ENCODE data around the gene TOR1A. TPM values are rescaled to one million over a fixed set of nuclear protein-coding genes. Genes with fewer than 3 reads are reported as not detected.
A peak's percentile ranks its signal among the peaks of the same experiment; 100 is the strongest.

The TOR1A gene
- total RNA-seq, 1 experiment from 2014 or later, result 36.3 TPM

GRCh38 chr9:129823542-129823934 is 398 bp downstream of the TOR1A start:
- no peak for TF ChIP-seq CTCF (IDR thresholded peaks at IDR 0.05; ENCODE audit: unreplicated experiment)
- H3K27ac Mint-ChIP-seq (ENCODE audit: unreplicated experiment), result no peak overlapping the region
- no peak for DNase-seq
- H3K4me3 Mint-ChIP-seq (ENCODE audit: low read depth, unreplicated experiment), result peak overlapping the region; percentile 76
- H3K4me1 Mint-ChIP-seq (ENCODE audit: low read depth, unreplicated experiment), result no peaks in the 10 kb centered on the region
- peaks cover 36% of the 10 kb centered on the region for H3K36me3 Mint-ChIP-seq (ENCODE audit: insufficient read depth, unreplicated experiment)
- H3K27me3 Mint-ChIP-seq (ENCODE audit: unreplicated experiment), result no peaks in the 10 kb centered on the region
- CTCF ChIA-PET, result interaction anchor here (0.6 kb wide), 1 partner anchor 21 kb away, joined by 3 read pairs; no protein-coding TSS in a partner anchor
- H3K9me3 Mint-ChIP-seq (ENCODE audit: low read depth, unreplicated experiment), result no peaks in the 10 kb centered on the region
- BruUV-seq (replicated peaks), result no TSS peak
- intact Hi-C loops (cut with micrococcal nuclease; ENCODE audit: unreplicated experiment), result no loop called here

- H3K4me1 Mint-ChIP-seq (ENCODE audit: low read depth, unreplicated experiment), result no peaks in the 10 kb centered on the region
- CTCF ChIA-PET, result no interaction called here
- H3K27me3 Mint-ChIP-seq (ENCODE audit: unreplicated experiment), result no peaks in the 10 kb centered on the region
- peak overlapping the region; percentile 76 for H3K4me3 Mint-ChIP-seq (ENCODE audit: low read depth, unreplicated experiment)
- H3K27ac Mint-ChIP-seq (ENCODE audit: unreplicated experiment), result no peak overlapping the region
- peaks cover 36% of the 10 kb centered on the region for H3K36me3 Mint-ChIP-seq (ENCODE audit: insufficient read depth, unreplicated experiment)
- H3K9me3 Mint-ChIP-seq (ENCODE audit: low read depth, unreplicated experiment), result no peaks in the 10 kb centered on the region
- no TSS peak for BruUV-seq (replicated peaks)
- intact Hi-C loops (cut with micrococcal nuclease; ENCODE audit: unreplicated experiment), result no loop called here
- TF ChIP-seq CTCF (IDR thresholded peaks at IDR 0.05; ENCODE audit: unreplicated experiment), result no peak
- peak; percentile 8 for DNase-seq
Observed at GRCh38 chr9:129822898-129823541, 916 bp downstream of the TOR1A start.

- no peak for TF ChIP-seq CTCF (IDR thresholded peaks at IDR 0.05; ENCODE audit: unreplicated experiment)
- Mint-ChIP-seq H3K27ac (ENCODE audit: unreplicated experiment) (no peak overlapping the region), H3K36me3 (ENCODE audit: insufficient read depth, unreplicated experiment) (peaks cover 22% of the 10 kb centered on the region), H3K27me3 (ENCODE audit: unreplicated experiment) (no peaks in the 10 kb centered on the region), H3K4me1 (ENCODE audit: low read depth, unreplicated experiment) (no peaks in the 10 kb centered on the region), H3K4me3 (ENCODE audit: low read depth, unreplicated experiment) (no peak overlapping the region), H3K9me3 (ENCODE audit: low read depth, unreplicated experiment) (no peaks in the 10 kb centered on the region)
- no TSS peak for BruUV-seq (replicated peaks)
- CTCF ChIA-PET, result interaction anchor here (0.6 kb wide), 1 partner anchor 15 kb away, joined by 3 read pairs; no protein-coding TSS in a partner anchor
- intact Hi-C loops (cut with micrococcal nuclease; ENCODE audit: unreplicated experiment), result no loop called here
- DNase-seq, result no peak
Observed at GRCh38 chr9:129816501-129817435, 7.2 kb downstream of the TOR1A start.

- CTCF ChIA-PET, result no interaction called here
- no peaks in the 10 kb centered on the region for H3K4me1 Mint-ChIP-seq (ENCODE audit: low read depth, unreplicated experiment)
- H3K9me3 Mint-ChIP-seq (ENCODE audit: low read depth, unreplicated experiment), result no peaks in the 10 kb centered on the region
- H3K27me3 Mint-ChIP-seq (ENCODE audit: unreplicated experiment), result no peaks in the 10 kb centered on the region
- H3K4me3 Mint-ChIP-seq (ENCODE audit: low read depth, unreplicated experiment), result no peak overlapping the region
- BruUV-seq (replicated peaks), result no TSS peak
- no peak for TF ChIP-seq CTCF (IDR thresholded peaks at IDR 0.05; ENCODE audit: unreplicated experiment)
- no peak for DNase-seq
- intact Hi-C loops (cut with micrococcal nuclease; ENCODE audit: unreplicated experiment), result no loop called here
- H3K36me3 Mint-ChIP-seq (ENCODE audit: insufficient read depth, unreplicated experiment), result peaks cover 30% of the 10 kb centered on the region
- no peak overlapping the region for H3K27ac Mint-ChIP-seq (ENCODE audit: unreplicated experiment)
Observed at GRCh38 chr9:129815278-129815677, 8.7 kb downstream of the TOR1A start.

All from Calu3 (cell line).